Right lobe of liver (tissue), 6 donors: Measurements from ENCODE around the gene RAB37. TPM values are rescaled to one million over a fixed set of nuclear protein-coding genes. Genes with fewer than 3 reads are reported as not detected.

Source experiments
- ATAC-seq, 4 donors: fragments of 200-7000 bp; cut with Tn5 transposase; one replicate each; pipeline ENCODE4 v1.9.1; 2020; ENCODE audit warnings: mild to moderate bottlenecking in 4 of 4, moderate library complexity in 4 of 4
- DNase-seq, 3 donors: peaks; one replicate each; pipeline ENCODE4 v3.0.0-alpha.2; 2020
- H3K27ac ChIP-seq, 3 donors: fragments of 200-600 bp; one replicate each; pipeline ENCODE4 v1.8.0; 2022
- H3K27me3 ChIP-seq, 2 donors: fragments of 200-600 bp; one replicate each; pipeline ENCODE4 v1.8.0; 2022
- H3K36me3 ChIP-seq, 4 donors: fragments of 200-600 bp; sonication (generic) in 1 of 4; one replicate each; pipeline versions ENCODE4 v1.5.1 to v1.8.0; 2017 to 2022; ENCODE audit warnings: control low read depth in 1 of 4
- H3K4me1 ChIP-seq, 4 donors: fragments of 200-600 bp; sonication (generic) in 1 of 4; one replicate each; pipeline versions ENCODE4 v1.5.1 to v1.8.0; 2017 to 2022; ENCODE audit warnings: control low read depth in 1 of 4
- H3K4me3 ChIP-seq, 3 donors: fragments of 200-600 bp; one replicate each; pipeline ENCODE4 v1.8.0; 2022
- H3K9me3 ChIP-seq, 4 donors: fragments of 200-600 bp; sonication (generic) in 1 of 4; one replicate each; pipeline versions ENCODE4 v1.5.1 to v1.8.0; 2017 to 2022; ENCODE audit warnings: control low read depth in 1 of 4
- CTCF ChIP-seq, 4 donors: fragments of 200-600 bp in 3 of 4; fragments of 450-650 bp in 1 of 4; IDR thresholded peaks; one replicate each; pipeline versions ENCODE4 v1.5.1 to v1.8.0; 2016 to 2022; ENCODE audit warnings: antibody characterized with exemption in 4 of 4, mild to moderate bottlenecking in 2 of 4
- POLR2A ChIP-seq: fragments of 450-650 bp; IDR thresholded peaks from one replicate; pipeline ENCODE4 v1.6.1; 2017; ENCODE audit warnings: antibody characterized with exemption, mild to moderate bottlenecking
- WGBS: methylation state at CpG from one replicate; pipeline ENCODE4 v1.1.6; 2018; ENCODE audit warnings: low coverage, low lambda C conversion rate; ENCODE audit not compliant: insufficient coverage; ENCODE audit errors: missing lambda C conversion rate; 5-methylcytosine and 5-hydroxymethylcytosine counted together
- intact Hi-C, 2 donors: fragments of 100-400 bp; cut with DNase I; formaldehyde crosslinking; loops; one replicate each; pipeline versions ENCODE4 v1.11.2 to v1.14.1; 2022
- total RNA-seq, 6 experiments: library from RNA; depleted of rRNA in 2 of 6; stranded (reverse); fragments of >200 nt in 2 of 6; fragmentation: NEBNext Ultra II Directional in 3 of 6; extraction: Animal tissue kit (Norgen Biotek cat#: 25700) in 3 of 6; gene quantifications; one replicate each; pipeline versions ENCODE4 v1.1.0 to v1.2.4, GENCODE V29; 2016 to 2023
- donor health status: DM: no; HTN: yes; CAD: no.
- donor health status: DM: no; HTN: no; CAD: no.
- donor health status: DM: no; HTN: no; CAD: no.
- donor health status: DM: no; HTN: yes; CAD: no.
- donor health status: DM: no; HTN: yes; CAD: no.

The RAB37 gene
- total RNA-seq, 6 experiments from 2014 or later: 5.0 to 14.4 (median 9.0) TPM

DNA sequence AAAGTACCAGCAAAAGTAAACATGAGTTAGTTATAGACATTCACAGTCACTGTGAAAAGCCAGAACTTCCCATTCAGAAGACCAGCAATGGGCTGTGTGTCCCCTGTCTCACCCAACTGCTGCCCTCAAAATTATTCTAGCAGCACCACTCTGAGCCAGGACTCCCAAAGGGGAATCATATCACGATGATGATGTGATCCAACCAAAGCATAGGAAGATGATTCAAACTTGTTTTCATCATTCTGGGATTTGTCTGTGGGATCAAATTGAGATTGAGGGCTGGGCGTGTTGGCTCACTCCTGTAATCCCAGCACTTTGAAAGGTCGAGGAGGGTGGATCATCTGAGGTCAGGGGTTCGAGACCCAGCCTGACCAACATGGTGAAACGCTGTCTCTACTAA lies 45.5 kb downstream of the RAB37 start:
- DNase-seq: no peak
- intact Hi-C loops: no loop called here
- Histone ChIP-seq H3K27me3 (no peaks in the 10 kb centered on the region), H3K36me3 (no peaks in the 10 kb centered on the region), H3K9me3 (no peaks in the 10 kb centered on the region), H3K4me3 (no peak overlapping the region), H3K27ac (no peak overlapping the region), H3K4me1 (peaks cover 0 to 10% (median under 1%) of the 10 kb centered on the region in 4 donors)
- TF ChIP-seq POLR2A (no peak), CTCF (IDR thresholded peaks at IDR 0.05) (no peak)
- ATAC-seq: no peak
- WGBS: 72% methylated on average over 3 of the region's 5 CpGs

GRCh38 chr17:74784125-74784810 lies 47.2 kb downstream of the RAB37 start:
- 73% methylated on average over 5 of the region's 5 CpGs for WGBS
- Histone ChIP-seq H3K27ac (no peak overlapping the region), H3K27me3 (no peaks in the 10 kb centered on the region), H3K4me1 (no peaks in the 10 kb centered on the region), H3K9me3 (no peaks in the 10 kb centered on the region), H3K36me3 (no peaks in the 10 kb centered on the region), H3K4me3 (no peak overlapping the region)
- TF ChIP-seq CTCF (IDR thresholded peaks at IDR 0.05) (no peak), POLR2A (no peak)
- DNase-seq: no peak
- no peak for ATAC-seq
- intact Hi-C loops: no loop called here

DNA sequence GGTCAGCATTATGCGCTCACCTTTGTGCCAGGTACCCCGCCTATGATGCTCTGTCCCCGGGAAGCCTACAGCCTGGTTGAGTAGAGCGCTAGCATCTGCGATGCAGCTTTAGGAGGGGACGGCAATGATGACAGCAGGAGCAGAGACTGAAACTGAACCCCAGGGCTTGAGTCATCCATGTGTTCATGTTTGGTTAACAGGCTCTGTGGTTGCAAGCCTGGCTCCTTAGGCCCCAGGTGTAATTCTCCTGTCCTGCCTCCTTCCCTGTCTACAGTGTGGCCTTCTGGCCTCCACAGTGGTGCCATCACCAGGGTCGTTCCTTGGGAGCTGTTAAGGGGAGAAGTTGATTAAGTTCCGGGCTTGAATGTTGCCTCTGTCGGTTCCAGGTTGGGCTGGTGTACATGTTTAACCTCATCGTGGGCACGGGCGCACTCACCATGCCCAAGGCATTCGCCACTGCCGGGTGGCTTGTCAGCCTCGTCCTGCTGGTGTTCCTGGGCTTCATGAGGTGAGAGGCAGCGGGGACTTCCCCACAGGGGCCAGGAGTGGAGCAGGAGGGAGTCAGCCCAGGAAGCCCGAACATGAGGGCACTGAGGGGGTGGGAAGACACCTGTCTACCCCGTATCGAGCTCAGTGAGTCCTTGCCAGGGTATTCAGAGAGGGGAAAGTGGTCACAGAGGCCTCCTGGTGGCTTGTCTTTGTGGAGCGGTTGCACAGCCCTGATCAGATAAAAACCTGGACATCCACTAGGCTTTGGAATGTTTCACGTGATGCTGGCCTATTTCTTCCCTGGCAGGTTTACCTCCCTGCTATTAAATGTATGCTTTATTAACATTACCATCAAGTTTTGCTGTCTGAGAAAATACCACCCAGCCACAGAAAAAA lies 48.3 kb downstream of the RAB37 start:
- Histone ChIP-seq H3K36me3 (no peaks in the 10 kb centered on the region), H3K4me3 (no peak overlapping the region), H3K9me3 (no peaks in the 10 kb centered on the region), H3K27ac (no peak overlapping the region), H3K27me3 (no peaks in the 10 kb centered on the region), H3K4me1 (no peaks in the 10 kb centered on the region)
- intact Hi-C loops: loop anchor here (5.0 kb wide), 2 partner anchors 43 to 77 kb away; no protein-coding TSS in a partner anchor
- TF ChIP-seq POLR2A: no peak
- no peak for TF ChIP-seq CTCF (IDR thresholded peaks at IDR 0.05)
- no peak for DNase-seq
- peak in 1 of 4 donors; percentile 20 for ATAC-seq
- WGBS: 63% methylated on average over 10 of the region's 21 CpGs

- no peaks in the 10 kb centered on the region for H3K9me3 ChIP-seq
- no peaks in the 10 kb centered on the region for H3K4me1 ChIP-seq
- no peak for ATAC-seq
- no peak overlapping the region for H3K27ac ChIP-seq
- H3K27me3 ChIP-seq: no peaks in the 10 kb centered on the region
- H3K4me3 ChIP-seq: no peak overlapping the region
- DNase-seq: no peak
- intact Hi-C loops: loop anchor here (5.0 kb wide), 2 partner anchors 44 to 76 kb away; no protein-coding TSS in a partner anchor
- H3K36me3 ChIP-seq: no peaks in the 10 kb centered on the region
- WGBS: 78% methylated on average over 5 of the region's 9 CpGs
- TF ChIP-seq POLR2A: no peak
- TF ChIP-seq CTCF (IDR thresholded peaks at IDR 0.05): no peak
These were observed 48.9 kb downstream of the RAB37 start for GRCh38 chr17:74785981-74786360.
